MM.1S (cell line): Measurements from ENCODE around the gene B3GNT4.

Experiments
- CTCF ChIP-seq: fragments of 300-600 bp; sonication (generic); IDR thresholded peaks from 2 replicates; pipeline ENCODE4 v1.5.1; 2016; ENCODE audit warnings: antibody characterized with exemption, low read length, mixed read lengths
- EZH2 ChIP-seq: fragments of 300-600 bp; sonication (generic); optimal IDR thresholded peaks from 2 replicates; pipeline ENCODE3; 2017; ENCODE audit warnings: low read depth, mild to moderate bottlenecking, antibody characterized with exemption, low read length, mixed read lengths
- EZH2phosphoT487 ChIP-seq: fragments of 300-600 bp; sonication (generic); IDR thresholded peaks from 2 replicates; pipeline ENCODE4 v1.6.1; 2018; ENCODE audit warnings: antibody characterized with exemption, low read length

GRCh38 chr12:122245553-122245952 lies 42.0 kb downstream of the B3GNT4 start:
- TF ChIP-seq EZH2: no peak
- TF ChIP-seq CTCF: no peak
- no peak for TF ChIP-seq EZH2phosphoT487
